ENCODE results near the gene SLC5A10.
"Not testable (repeated sequence)": the region's sequence is repeated elsewhere in the genome, so short reads cannot be mapped to it uniquely, and the experiment has no call there.

The SLC5A10 gene

GRCh38 chr17:19043032-19043431 is 91.1 kb downstream of the SLC5A10 start:
- not testable (repeated sequence) for DNase-seq (ENCODE audit: low read depth)

- DNase-seq (ENCODE audit: low read depth) = not testable (repeated sequence)
Measured at GRCh38 chr17:19044643-19045042, 92.7 kb downstream of the SLC5A10 start.

GRCh38 chr17:19046782-19047375 is 94.9 kb downstream of the SLC5A10 start, which contains the start of gene GRAP:
GRAP (minus strand) TSS chr17:19046957; CDS start chr17:19046926, 31 bp downstream.
- not testable (repeated sequence) for DNase-seq (ENCODE audit: low read depth)

GRCh38 chr17:19047510-19047909 is 95.5 kb downstream of the SLC5A10 start:
- not testable (repeated sequence) for DNase-seq (ENCODE audit: low read depth)

GRCh38 chr17:19048826-19049225 is 96.9 kb downstream of the SLC5A10 start:
- DNase-seq (ENCODE audit: low read depth) = not testable (repeated sequence)

- not testable (repeated sequence) for DNase-seq (ENCODE audit: low read depth)
Measured at GRCh38 chr17:19055447-19055846, 103.5 kb downstream of the SLC5A10 start.

GRCh38 chr17:19062009-19062717 is 110.2 kb downstream of the SLC5A10 start:
- DNase-seq (ENCODE audit: low read depth) = not testable (repeated sequence)

GRCh38 chr17:19062718-19063325 is 110.9 kb downstream of the SLC5A10 start:
- DNase-seq (ENCODE audit: low read depth) = not testable (repeated sequence)

GRCh38 chr17:19063326-19063956 is 111.5 kb downstream of the SLC5A10 start:
- peak; percentile 55 for DNase-seq (ENCODE audit: low read depth)

GRCh38 chr17:19064378-19064777 is 112.4 kb downstream of the SLC5A10 start:
- DNase-seq (ENCODE audit: low read depth) = not testable (repeated sequence)

GRCh38 chr17:19070318-19071168 is 118.6 kb downstream of the SLC5A10 start:
- not testable (repeated sequence) for DNase-seq (ENCODE audit: low read depth)

Data from stimulated activated CD8-positive, alpha-beta memory T cell treated with anti-CD3 and anti-CD28 coated beads, Interleukin-15, amount 100 ng/mL, for 1 hour (primary cell).